IgD-negative memory B cell (primary cell): ENCODE results near the gene RAB44. TPM values are rescaled to one million over a fixed set of nuclear protein-coding genes. Genes with fewer than 3 reads are reported as not detected.

ENCODE experiments used
- H3K27ac Mint-ChIP-seq, 3 donors: one replicate each; pipeline ENCODE4 v1.8.0; 2020 to 2022; ENCODE audit warnings: mild to moderate bottlenecking in 3 of 3, mixed read lengths in 3 of 3, moderate library complexity in 1 of 3
- H3K27me3 Mint-ChIP-seq: one replicate; pipeline ENCODE4 v1.8.0; 2021; ENCODE audit warnings: mixed read lengths
- H3K36me3 Mint-ChIP-seq: one replicate; pipeline ENCODE4 v1.8.0; 2020; ENCODE audit warnings: mild to moderate bottlenecking, mixed read lengths
- H3K4me1 Mint-ChIP-seq, 3 donors: one replicate each; pipeline ENCODE4 v1.8.0; 2020 to 2022; ENCODE audit warnings: mixed read lengths in 3 of 3, mild to moderate bottlenecking in 1 of 3
- H3K4me3 Mint-ChIP-seq, 4 donors: one replicate each; pipeline ENCODE4 v1.8.0; 2020 to 2022; ENCODE audit warnings: mild to moderate bottlenecking in 4 of 4, mixed read lengths in 4 of 4, moderate library complexity in 3 of 4
- H3K9me3 Mint-ChIP-seq, 3 donors: one replicate each; pipeline ENCODE4 v1.8.0; 2020 to 2021; ENCODE audit warnings: mixed read lengths in 3 of 3, mild to moderate bottlenecking in 1 of 3
- polyA plus RNA-seq: library from polyadenylated mRNA; unstranded; fragments of 300-500 nt; fragmentation: Illumina TruSeq; gene quantifications from one replicate; pipeline ENCODE4 v1.2.3, GENCODE V29; 2021

Gene RAB44
- polyA plus RNA-seq, 1 donor from 2014 or later = not detected

- Mint-ChIP-seq H3K9me3 (no peaks in the 10 kb centered on the region), H3K4me3 (peak overlapping the region in 1 of 4 donors; percentile 18), H3K27me3 (peaks cover 13% of the 10 kb centered on the region), H3K27ac (no peak overlapping the region), H3K4me1 (peaks cover 20 to 42% (median 31%) of the 10 kb centered on the region in 3 donors), H3K36me3 (no peaks in the 10 kb centered on the region)
Measured at GRCh38 chr6:36662827-36663256, 34.8 kb upstream of the RAB44 start.

- H3K4me1 Mint-ChIP-seq = peaks cover 20 to 44% (median 31%) of the 10 kb centered on the region in 3 donors
- no peaks in the 10 kb centered on the region for H3K9me3 Mint-ChIP-seq
- H3K27ac Mint-ChIP-seq = peak overlapping the region in 1 of 3 donors; percentile 12
- peak overlapping the region in 2 of 4 donors; percentile 49 to 71 for H3K4me3 Mint-ChIP-seq
- H3K27me3 Mint-ChIP-seq = peaks cover 9% of the 10 kb centered on the region
- no peaks in the 10 kb centered on the region for H3K36me3 Mint-ChIP-seq
Measured at GRCh38 chr6:36663504-36664446, 33.9 kb upstream of the RAB44 start.

GRCh38 chr6:36665180-36665579, 32.4 kb upstream of the RAB44 start:
- peak overlapping the region in 1 of 4 donors; percentile 89 for H3K4me3 Mint-ChIP-seq
- no peaks in the 10 kb centered on the region for H3K36me3 Mint-ChIP-seq
- no peaks in the 10 kb centered on the region for H3K9me3 Mint-ChIP-seq
- peaks cover 20 to 44% (median 31%) of the 10 kb centered on the region in 3 donors for H3K4me1 Mint-ChIP-seq
- peaks cover under 1% of the 10 kb centered on the region for H3K27me3 Mint-ChIP-seq
- H3K27ac Mint-ChIP-seq = no peak overlapping the region

- Mint-ChIP-seq H3K4me3 (peak overlapping the region in 2 of 4 donors; percentile 29 to 52), H3K9me3 (no peaks in the 10 kb centered on the region), H3K4me1 (peaks cover 20 to 44% (median 31%) of the 10 kb centered on the region in 3 donors), H3K27ac (no peak overlapping the region), H3K27me3 (no peaks in the 10 kb centered on the region), H3K36me3 (no peaks in the 10 kb centered on the region)
Measured at GRCh38 chr6:36666287-36666686, 31.3 kb upstream of the RAB44 start.

- Mint-ChIP-seq H3K27ac (no peak overlapping the region), H3K9me3 (no peaks in the 10 kb centered on the region), H3K36me3 (no peaks in the 10 kb centered on the region), H3K4me3 (peak overlapping the region in 2 of 4 donors; percentile 51 to 84), H3K4me1 (peaks cover 20 to 44% (median 31%) of the 10 kb centered on the region in 3 donors), H3K27me3 (no peaks in the 10 kb centered on the region)
Measured at GRCh38 chr6:36666826-36667591, 30.6 kb upstream of the RAB44 start.

- H3K27me3 Mint-ChIP-seq = no peaks in the 10 kb centered on the region
- no peaks in the 10 kb centered on the region for H3K9me3 Mint-ChIP-seq
Measured at GRCh38 chr6:36668591-36668990, 29.0 kb upstream of the RAB44 start.

GRCh38 chr6:36669002-36669401, 28.6 kb upstream of the RAB44 start:
- peaks cover 13 to 25% (median 22%) of the 10 kb centered on the region in 3 donors for H3K4me1 Mint-ChIP-seq
- H3K4me3 Mint-ChIP-seq = no peak overlapping the region
- no peaks in the 10 kb centered on the region for H3K36me3 Mint-ChIP-seq
- no peak overlapping the region for H3K27ac Mint-ChIP-seq
- H3K9me3 Mint-ChIP-seq = no peaks in the 10 kb centered on the region
- no peaks in the 10 kb centered on the region for H3K27me3 Mint-ChIP-seq

More at GRCh38 chr6:36668591-36668990, 29.0 kb upstream of the RAB44 start:
- no peaks in the 10 kb centered on the region for H3K36me3 Mint-ChIP-seq
- H3K27ac Mint-ChIP-seq = peak overlapping the region in 1 of 3 donors; percentile 27
- H3K4me3 Mint-ChIP-seq = no peak overlapping the region
- H3K4me1 Mint-ChIP-seq = peaks cover 15 to 29% (median 22%) of the 10 kb centered on the region in 3 donors

GRCh38 chr6:36670271-36670670, 27.4 kb upstream of the RAB44 start:
- Mint-ChIP-seq H3K27ac (no peak overlapping the region), H3K27me3 (no peaks in the 10 kb centered on the region), H3K9me3 (no peaks in the 10 kb centered on the region), H3K36me3 (no peaks in the 10 kb centered on the region), H3K4me1 (peaks cover 7 to 16% (median 12%) of the 10 kb centered on the region in 3 donors), H3K4me3 (no peak overlapping the region)

- no peaks in the 10 kb centered on the region for H3K36me3 Mint-ChIP-seq
- H3K27ac Mint-ChIP-seq = no peak overlapping the region
- no peak overlapping the region for H3K4me3 Mint-ChIP-seq
- no peaks in the 10 kb centered on the region for H3K9me3 Mint-ChIP-seq
- no peaks in the 10 kb centered on the region for H3K27me3 Mint-ChIP-seq
- H3K4me1 Mint-ChIP-seq = peaks cover 6 to 10% (median 10%) of the 10 kb centered on the region in 3 donors
Measured at GRCh38 chr6:36671687-36672375, 25.8 kb upstream of the RAB44 start.

GRCh38 chr6:36673882-36674281, 23.7 kb upstream of the RAB44 start:
- H3K4me1 Mint-ChIP-seq = peaks cover 0 to 7% (median 5%) of the 10 kb centered on the region in 3 donors
- no peaks in the 10 kb centered on the region for H3K27me3 Mint-ChIP-seq
- H3K9me3 Mint-ChIP-seq = no peaks in the 10 kb centered on the region
- H3K27ac Mint-ChIP-seq = no peak overlapping the region
- no peaks in the 10 kb centered on the region for H3K36me3 Mint-ChIP-seq
- no peak overlapping the region for H3K4me3 Mint-ChIP-seq

- Mint-ChIP-seq H3K4me1 (peaks cover 0 to 7% (median 5%) of the 10 kb centered on the region in 3 donors), H3K9me3 (no peaks in the 10 kb centered on the region), H3K27ac (peak overlapping the region in 1 of 3 donors; percentile 45), H3K36me3 (no peaks in the 10 kb centered on the region), H3K4me3 (peak overlapping the region in 1 of 4 donors; percentile 56), H3K27me3 (no peaks in the 10 kb centered on the region)
Measured at GRCh38 chr6:36674942-36675341, 22.7 kb upstream of the RAB44 start.

GRCh38 chr6:36676141-36677058, 21.2 kb upstream of the RAB44 start:
- H3K27me3 Mint-ChIP-seq = no peaks in the 10 kb centered on the region
- peak overlapping the region in 2 of 4 donors; percentile 54 to 92 for H3K4me3 Mint-ChIP-seq
- H3K36me3 Mint-ChIP-seq = peaks cover 1% of the 10 kb centered on the region
- peak overlapping the region; percentile 27 to 99 (median 46) for H3K27ac Mint-ChIP-seq
- peaks cover 7 to 14% (median 13%) of the 10 kb centered on the region in 3 donors for H3K4me1 Mint-ChIP-seq
- H3K9me3 Mint-ChIP-seq = no peaks in the 10 kb centered on the region

GRCh38 chr6:36677059-36677749, 20.4 kb upstream of the RAB44 start:
- no peaks in the 10 kb centered on the region for H3K9me3 Mint-ChIP-seq
- no peaks in the 10 kb centered on the region for H3K27me3 Mint-ChIP-seq
- peaks cover 11 to 17% (median 13%) of the 10 kb centered on the region in 3 donors for H3K4me1 Mint-ChIP-seq
- H3K4me3 Mint-ChIP-seq = peak overlapping the region; percentile 37 to 92 (median 68)
- peak overlapping the region in 2 of 3 donors; percentile 83 to 99 for H3K27ac Mint-ChIP-seq
- peaks cover 1% of the 10 kb centered on the region for H3K36me3 Mint-ChIP-seq
